ENCODE data around the gene IGF2BP2. TPM values are rescaled to one million over a fixed set of nuclear protein-coding genes. Genes with fewer than 3 reads are reported as not detected.

The IGF2BP2 gene
- total and polyA plus RNA-seq, 2 of the 13 experiments (the other 11 are each of a cell fraction or from before 2014, with no cell fraction given), result 6.5 to 46.0 TPM

- peak; percentile 54; the same call in 1 of the 2 replicates for TF ChIP-seq TBX2 (CRISPR knock-in tag; IDR thresholded peaks at IDR 0.05; ENCODE audit: borderline replicate concordance)
- no peak for TF ChIP-seq KDM3A (CRISPR knock-in tag; IDR thresholded peaks at IDR 0.05; ENCODE audit: low read depth)
- TF ChIP-seq ZSCAN9 (CRISPR knock-in tag; IDR thresholded peaks at IDR 0.05; ENCODE audit: borderline replicate concordance), result 0 out of 2 replicates have a peak, but pooled peaks have one; percentile 27
- no peak for TF ChIP-seq FUBP1 (CRISPR knock-in tag; IDR thresholded peaks at IDR 0.05; ENCODE audit: borderline replicate concordance)
- peak; percentile 29; the same call in 1 of the 2 replicates for TF ChIP-seq HDAC2 (CRISPR knock-in tag; IDR thresholded peaks at IDR 0.05)
- peak; percentile 75 for TF ChIP-seq ZNF18 (CRISPR knock-in tag; IDR thresholded peaks at IDR 0.05; ENCODE audit: insufficient replicate concordance)
- peak; percentile 67; the same call in 1 of the 2 replicates for TF ChIP-seq HMG20A (CRISPR knock-in tag; IDR thresholded peaks at IDR 0.05; ENCODE audit: borderline replicate concordance)
- peak; percentile 96 for TF ChIP-seq SOX5 (CRISPR knock-in tag; IDR thresholded peaks at IDR 0.05; ENCODE audit: borderline replicate concordance)
- TF ChIP-seq DNMT3B (CRISPR knock-in tag; conservative IDR thresholded peaks at IDR 0.05), result no peak
- TF ChIP-seq LCORL (IDR thresholded peaks at IDR 0.05), result peak; percentile 41; the same call in 1 of the 2 replicates
- no peak; the same call in 1 of the 2 replicates for TF ChIP-seq LCORL (CRISPR knock-in tag; IDR thresholded peaks at IDR 0.05)
- TF ChIP-seq NFKBIZ (CRISPR knock-in tag; IDR thresholded peaks at IDR 0.05), result no peak
- peak; percentile 37; the same call in 1 of the 2 replicates for TF ChIP-seq IKZF5 (CRISPR knock-in tag; IDR thresholded peaks at IDR 0.05)
- 0 out of 2 replicates have a peak, but pooled peaks have one; percentile 23 for TF ChIP-seq PHF21A (CRISPR knock-in tag; IDR thresholded peaks at IDR 0.05)
- 0 out of 2 replicates have a peak, but pooled peaks have one; percentile 30 for TF ChIP-seq GFI1 (CRISPR knock-in tag; IDR thresholded peaks at IDR 0.05; ENCODE audit: borderline replicate concordance)
- TF ChIP-seq SKI (IDR thresholded peaks at IDR 0.05; ENCODE audit: partially characterized antibody), result peak; percentile 25
- TF ChIP-seq JUN (CRISPR knock-in tag; IDR thresholded peaks at IDR 0.05), result peak; percentile 59; the same call in 1 of the 2 replicates
- peak; percentile 22; the same call in 1 of the 2 replicates for TF ChIP-seq IRF2 (CRISPR knock-in tag; IDR thresholded peaks at IDR 0.05)
- peak; percentile 44; the same call in 1 of the 2 replicates for TF ChIP-seq JUNB (CRISPR knock-in tag; IDR thresholded peaks at IDR 0.05; ENCODE audit: borderline replicate concordance)
- TF ChIP-seq ZBTB39 (CRISPR knock-in tag; IDR thresholded peaks at IDR 0.05), result peak; percentile 65; the same call in 1 of the 2 replicates
- 0 out of 2 replicates have a peak, but pooled peaks have one; percentile 12 for TF ChIP-seq SIX1 (CRISPR knock-in tag; IDR thresholded peaks at IDR 0.05; ENCODE audit: borderline replicate concordance)
- TF ChIP-seq FOXK2 (IDR thresholded peaks at IDR 0.05), result peak; percentile 85
- 0 out of 2 replicates have a peak, but pooled peaks have one; percentile 28 for TF ChIP-seq PPARG (CRISPR knock-in tag; conservative IDR thresholded peaks at IDR 0.05)
- TF ChIP-seq ZNF816 (CRISPR knock-in tag; IDR thresholded peaks at IDR 0.05; ENCODE audit: borderline replicate concordance), result peak; percentile 54; the same call in 1 of the 2 replicates
- peak; percentile 88 for TF ChIP-seq SMARCC2 (IDR thresholded peaks at IDR 0.05)
Measured at GRCh38 chr3:185796431-185797107, 28.3 kb downstream of the IGF2BP2 start (continued).
